A549 (cell line): Measurements from ENCODE around the gene LGALS4. TPM values are rescaled to one million over a fixed set of nuclear protein-coding genes. Genes with fewer than 3 reads are reported as not detected.
"Not testable (repeated sequence)": the region's sequence is repeated elsewhere in the genome, so short reads cannot be mapped to it uniquely, and the experiment has no call there.

ENCODE experiments used
- ATAC-seq, 2 experiments: fragments of 200-7000 bp in 1 of 2; fragments of >200 bp in 1 of 2; cut with Nextera tagmentation in 1 of 2; cut with Tn5 transposase in 1 of 2; 3 replicates each; pipeline versions ENCODE4 v1.8.0 to v1.9.1; 2018 to 2020; ENCODE audit warnings: mild to moderate bottlenecking in 1 of 2, moderate library complexity in 1 of 2
- CTCF ChIA-PET: fragments of 300-600 bp; sonication (Branson Sonifier 250); formaldehyde crosslinking; extraction: SDS; loops from one replicate; lab custom pipeline; 2021; ENCODE audit warnings: antibody characterized with exemption, inconsistent platforms; lab: Yijun Ruan, JAX
- POLR2A ChIA-PET: fragments of 350-600 bp; formaldehyde crosslinking; extraction: SDS; loops from one replicate; lab custom pipeline; 2021; ENCODE audit warnings: antibody characterized with exemption, inconsistent platforms; lab: Yijun Ruan, JAX
- DNase-seq, 2 experiments: peaks; one replicate each; pipeline versions ENCODE4 v3.0.0 to v3.0.0-alpha.2; 2011 to 2016; ENCODE audit warnings: low read depth in 1 of 2, low spot score in 1 of 2
- FAIRE-seq: peaks from 2 replicates; lab custom pipeline; 2011; peaks lifted over from hg19 to GRCh38; lab: Jason Lieb, UNC
- H3K27ac ChIP-seq, 2 experiments: fragments of >200 bp; sonication (Bioruptor Twin); formaldehyde crosslinking; 3 replicates each; pipeline ENCODE4 v1.5.1; 2016 to 2017
- H3K4me1 ChIP-seq: fragments of >200 bp; sonication (Bioruptor Twin); formaldehyde crosslinking; 3 replicates; pipeline ENCODE4 v1.6.1; 2016
- H3K4me2 ChIP-seq: fragments of >200 bp; sonication (Bioruptor Twin); formaldehyde crosslinking; 3 replicates; pipeline ENCODE4 v1.6.1; 2016
- H3K4me3 ChIP-seq: fragments of >200 bp; sonication (Bioruptor Twin); formaldehyde crosslinking; 3 replicates; pipeline ENCODE4 v1.5.1; 2016
- H3K9me3 ChIP-seq: fragments of >200 bp; sonication (Bioruptor Twin); formaldehyde crosslinking; 3 replicates; pipeline ENCODE4 v1.6.1; 2016
- CBX8 ChIP-seq: fragments of 200-600 bp; sonication (generic); IDR thresholded peaks from 2 replicates; pipeline ENCODE4 v1.6.1; 2016
- CHD2 ChIP-seq: fragments of 150-350 bp; IDR thresholded peaks from 2 replicates; pipeline ENCODE4 v1.6.1; 2014; ENCODE audit warnings: low read length; ENCODE audit not compliant: partially characterized antibody
- GATA3 ChIP-seq: IDR thresholded peaks from 2 replicates; pipeline ENCODE4 v1.6.1; 2012; ENCODE audit warnings: borderline replicate concordance
- HEYL ChIP-seq: fragments of 250-450 bp; sonication (Bioruptor Pico); IDR thresholded peaks from 2 replicates; pipeline ENCODE4 v1.8.0; 2021; ENCODE audit warnings: mild to moderate bottlenecking, moderate library complexity
- HOXB13 ChIP-seq: fragments of 250-450 bp; sonication (Bioruptor Pico); IDR thresholded peaks from 2 replicates; pipeline ENCODE4 v1.5.0; 2020; ENCODE audit warnings: low read depth, mild to moderate bottlenecking, moderate library complexity
- JUN ChIP-seq, 2 experiments: fragments of >200 bp; sonication (Bioruptor Twin); formaldehyde crosslinking; IDR thresholded peaks; 2 replicates in 1 of 2; 3 replicates in 1 of 2; pipeline ENCODE4 v1.6.1; 2016 to 2017
- KDM1A ChIP-seq: fragments of 200-600 bp; sonication (generic); IDR thresholded peaks from 2 replicates; pipeline ENCODE4 v1.6.1; 2016; ENCODE audit warnings: low read depth, mild to moderate bottlenecking
- NR3C1 ChIP-seq: fragments of >200 bp; sonication (Bioruptor Twin); formaldehyde crosslinking; IDR thresholded peaks from 3 replicates; pipeline ENCODE4 v1.6.1; 2017
- POLR2AphosphoS2 ChIP-seq: conservative IDR thresholded peaks from 2 replicates; pipeline ENCODE4 v1.6.1; 2012; ENCODE audit warnings: low read length, improper control_type of control experiment, inconsistent platforms
- RARB ChIP-seq: fragments of 250-450 bp; sonication (Bioruptor Pico); IDR thresholded peaks from 2 replicates; pipeline ENCODE4 v1.8.0; 2021; ENCODE audit warnings: mild to moderate bottlenecking, moderate library complexity
- REST ChIP-seq: fragments of 200-600 bp; sonication (generic); IDR thresholded peaks from 2 replicates; pipeline ENCODE4 v1.6.1; 2016; ENCODE audit warnings: antibody characterized with exemption, mild to moderate bottlenecking, moderate library complexity
- WGBS: methylation state at CpG from one replicate; pipeline ENCODE4 v1.1.6; 2017; ENCODE audit errors: missing lambda C conversion rate; 5-methylcytosine and 5-hydroxymethylcytosine counted together
- polyA plus RNA-seq, 4 experiments: library from polyadenylated mRNA; depleted of rRNA in 3 of 4; stranded (reverse); fragments of >200 nt; fragmentation: RNase III in 1 of 4; extraction: RNeasy Plus Mini Kit Qiagen cat#74134 plus additional on column Dnase treatment in 1 of 4; gene quantifications; 2 replicates in 3 of 4; 3 replicates in 1 of 4; pipeline ENCODE4 v1.2.3, GENCODE V29; 2011 to 2017

LGALS4 gene
- polyA plus RNA-seq, 2 of the 4 experiments (the other 2 are of a cell fraction) = 0.94 to 2.5 TPM

DNA sequence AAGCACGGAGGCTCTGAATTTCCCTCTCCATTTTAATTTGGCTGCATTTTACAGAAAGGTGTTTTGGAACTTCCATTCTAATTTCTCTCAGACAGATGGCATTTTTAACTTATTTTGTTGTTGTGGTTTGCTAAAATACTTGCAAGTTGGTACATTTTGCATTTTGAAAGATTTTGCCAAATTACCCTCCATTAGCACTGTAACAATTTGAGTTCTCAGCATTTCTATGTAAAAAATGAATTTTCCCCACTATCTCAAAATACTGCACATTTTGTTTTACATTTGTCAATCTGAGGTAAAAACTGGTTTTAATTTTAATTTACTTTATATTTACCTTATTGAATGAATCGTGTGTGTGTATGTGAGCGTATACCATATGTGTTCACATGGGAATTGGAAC lies 44.1 kb upstream of the LGALS4 start:
- no peak overlapping the region for H3K27ac ChIP-seq
- CTCF ChIA-PET = interaction anchor here (0.6 to 24.7 kb wide), 3 partner anchors 25 to 587 kb away, joined by 3 to 652 read pairs (median 6); partner anchors contain the start of gene RINL
- POLR2A ChIA-PET = no interaction called here
- TF ChIP-seq GATA3 (no peak), REST (no peak), CBX8 (no peak), POLR2AphosphoS2 (no peak)
- peaks cover 7% of the 10 kb centered on the region for H3K4me1 ChIP-seq
- ATAC-seq (no peak), FAIRE-seq (peak; percentile 90), DNase-seq (no peak)
- H3K4me3 ChIP-seq = no peak overlapping the region
- H3K9me3 ChIP-seq = no peaks in the 10 kb centered on the region
- WGBS = 89% methylated on average over 3 of the region's 3 CpGs
- H3K4me2 ChIP-seq = no peak overlapping the region

GRCh38 chr19:38855751-38856150 lies 43.0 kb upstream of the LGALS4 start:
- 95% methylated on average over 13 of the region's 37 CpGs for WGBS
- peaks cover 15% of the 10 kb centered on the region for H3K4me1 ChIP-seq
- H3K9me3 ChIP-seq, FAIRE-seq, DNase-seq, H3K4me2 ChIP-seq, ATAC-seq, H3K4me3 ChIP-seq, POLR2A ChIA-PET, H3K27ac ChIP-seq: not testable (repeated sequence)
- CTCF ChIA-PET = interaction anchor here (24.7 kb wide), 1 partner anchor 26 kb away, joined by 652 read pairs; the partner anchor contains the start of gene RINL

GRCh38 chr19:38854961-38855360 lies 42.2 kb upstream of the LGALS4 start:
- POLR2A ChIA-PET, FAIRE-seq, CTCF ChIA-PET, ATAC-seq, H3K4me3 ChIP-seq, DNase-seq, H3K4me2 ChIP-seq, H3K27ac ChIP-seq, H3K9me3 ChIP-seq: not testable (repeated sequence)
- peaks cover 16% of the 10 kb centered on the region for H3K4me1 ChIP-seq
- 75% methylated on average over 2 of the region's 3 CpGs for WGBS

- Histone ChIP-seq H3K9me3 (no peaks in the 10 kb centered on the region), H3K4me2 (peak overlapping the region; percentile 70), H3K4me1 (peaks cover 18% of the 10 kb centered on the region), H3K27ac (peak overlapping the region; percentile 93 to 95), H3K4me3 (peak overlapping the region; percentile 64)
- 83% methylated on average over 17 of the region's 17 CpGs for WGBS
- POLR2A ChIA-PET = interaction anchor here (0.6 to 3.2 kb wide), 16 partner anchors 10 to 237 kb away, joined by 3 to 26 read pairs (median 5); partner anchors contain the start of genes ECH1, EIF3K, MRPS12 and NFKBIB
- CTCF ChIA-PET = interaction anchor here (0.7 to 4.3 kb wide), 21 partner anchors 10 to 450 kb away, joined by 3 to 51 read pairs (median 4); partner anchors contain the start of genes ECH1, FAM98C, MRPS12 and SARS2
- no peak for FAIRE-seq
- no peak for ATAC-seq
- no peak for DNase-seq
- TF ChIP-seq RARB = no peak
- TF ChIP-seq KDM1A = no peak
- TF ChIP-seq NR3C1 = no peak
- TF ChIP-seq HOXB13 (CRISPR knock-in tag) = no peak
- no peak for TF ChIP-seq CHD2
- no peak for TF ChIP-seq HEYL (CRISPR knock-in tag)
- TF ChIP-seq JUN (IDR thresholded peaks at IDR 0.05) = no peak
Measured at GRCh38 chr19:38853214-38853613, 40.5 kb upstream of the LGALS4 start.
